ENCODE data around the gene CDC16. TPM values are rescaled to one million over a fixed set of nuclear protein-coding genes. Genes with fewer than 3 reads are reported as not detected.

The CDC16 gene
- total and polyA plus RNA-seq, 9 of the 15 experiments (the other 6 are each of a cell fraction or from before 2014, with no cell fraction given) = 23.2 to 102 (median 51.6) TPM

- Histone ChIP-seq H3K9ac (ENCODE audit: insufficient read depth in 1 of 2, low read depth in 2 of 2, low read length in 2 of 2) (no peak overlapping the region), H3K4me3 (no peak overlapping the region), H3K27ac (ENCODE audit: extremely low read depth, low read depth, low read length) (no peak overlapping the region), H3K9me3 (replicated peaks; ENCODE audit: control insufficient read depth, insufficient read depth, low read depth, low read length) (no peaks in the 10 kb centered on the region), H3K79me2 (ENCODE audit: control insufficient read depth, insufficient read depth, low read length) (no peaks in the 10 kb centered on the region), H2AFZ (ENCODE audit: low read depth, low read length) (no peak overlapping the region), H3K36me3 (ENCODE audit: control insufficient read depth, insufficient read depth, low read length) (peaks cover 98% of the 10 kb centered on the region), H3K4me1 (replicated peaks in 1 of 2; ENCODE audit: control insufficient read depth in 2 of 2, insufficient read depth in 2 of 2, low read length in 2 of 2) (no peaks in the 10 kb centered on the region), H3K9me1 (ENCODE audit: control insufficient read depth, insufficient read depth, low read length) (no peaks in the 10 kb centered on the region), H4K20me1 (replicated peaks; ENCODE audit: control insufficient read depth, insufficient read depth, low read length) (no peaks in the 10 kb centered on the region), H3K4me2 (ENCODE audit: insufficient read depth, low read length) (no peak overlapping the region), H3K27me3 (ENCODE audit: control insufficient read depth in 2 of 2, insufficient read depth in 2 of 2, low read length in 2 of 2) (no peaks in the 10 kb centered on the region)
- DNase-seq (ENCODE audit: extremely low read depth in 1 of 4, low spot score in 3 of 4) (no peak), FAIRE-seq (no peak), ATAC-seq (no peak)
- no TSS peak for BruUV-seq (replicated peaks)
- POLR2A ChIA-PET = interaction anchor here (0.9 to 1.3 kb wide), 3 partner anchors 9 to 21 kb away, joined by 3 read pairs; no protein-coding TSS in a partner anchor
- TF ChIP-seq ZNF431 (CRISPR knock-in tag; IDR thresholded peaks at IDR 0.05) (no peak), ZFP91 (CRISPR knock-in tag; IDR thresholded peaks at IDR 0.05) (no peak), MGA (IDR thresholded peaks at IDR 0.05) (no peak)
- in situ Hi-C loops (cut with MboI) = no loop called here
- CTCF ChIA-PET (ENCODE audit: low intra/inter-chr PET ratio) = no interaction called here
- intact Hi-C loops (cut with micrococcal nuclease) = no loop called here
- 90% methylated on average over 3 of the region's 3 CpGs for WGBS (ENCODE audit: insufficient coverage, low coverage, missing lambda C conversion rate)
These were observed 26.8 kb downstream of the CDC16 start for GRCh38 chr13:114261328-114261965.
